Hepatocyte (in vitro differentiated cells): Measurements from ENCODE around the gene NOX5.

ENCODE experiments used
- CTCF ChIP-seq: fragments of 200-600 bp; sonication (generic); IDR thresholded peaks from 2 replicates; pipeline ENCODE4 v1.5.1; 2016; ENCODE audit warnings: antibody characterized with exemption, mild to moderate bottlenecking; ENCODE audit not compliant: poor library complexity
- EZH2 ChIP-seq: fragments of 200-600 bp; sonication (generic); IDR thresholded peaks from 2 replicates; pipeline ENCODE4 v1.6.1; 2016; ENCODE audit warnings: antibody characterized with exemption, mild to moderate bottlenecking, borderline replicate concordance
- EZH2phosphoT487 ChIP-seq: fragments of 200-600 bp; sonication (generic); IDR thresholded peaks from one replicate; pipeline ENCODE4 v1.6.1; 2018; ENCODE audit warnings: antibody characterized with exemption, mild to moderate bottlenecking, low read depth, moderate library complexity; ENCODE audit not compliant: unreplicated experiment, severe bottlenecking

- TF ChIP-seq CTCF (no peak), EZH2 (no peak), EZH2phosphoT487 (no peak)
Observed at GRCh38 chr15:69015591-69015990, 1.1 kb downstream of the NOX5 start.
